NCI-H82 (cell line): ENCODE results near the gene PLAC8L1.

Experiments
- DNase-seq: peaks from one replicate; lab custom pipeline; 2025; lab: John Stamatoyannopoulos, UW

PLAC8L1 gene

DNA sequence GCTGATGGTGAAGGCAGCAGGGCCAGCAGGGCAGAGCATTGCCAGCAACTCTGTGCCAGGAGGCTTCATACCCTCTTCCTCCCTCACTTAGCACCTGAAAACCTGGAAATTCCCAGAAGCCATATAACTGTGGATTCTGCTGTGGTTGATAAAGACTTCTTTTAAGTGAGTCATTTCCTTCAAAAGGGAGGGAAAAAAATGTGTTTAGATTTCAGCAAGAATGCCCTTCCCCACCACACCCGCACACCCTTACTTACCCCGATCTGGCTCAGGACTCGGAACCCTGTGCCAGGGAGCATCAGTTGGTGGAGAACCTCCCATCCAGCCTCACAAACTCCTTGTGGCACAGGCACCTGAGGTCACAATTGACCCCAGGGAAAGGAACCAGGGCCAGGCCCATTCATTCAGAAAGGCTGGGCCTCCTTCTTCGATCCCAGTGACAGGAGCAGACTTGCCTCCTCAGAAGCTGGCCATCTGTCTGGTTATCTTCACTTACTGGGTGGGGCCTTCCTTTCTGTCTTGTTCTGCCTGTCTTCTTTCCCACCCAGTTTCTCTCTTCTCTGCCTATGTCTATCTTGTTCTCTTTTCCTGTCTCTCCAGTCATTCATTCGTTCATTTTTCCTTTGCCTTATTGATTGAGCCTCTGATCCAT is 62.6 kb downstream of the PLAC8L1 start:
- no peak for DNase-seq

DNA sequence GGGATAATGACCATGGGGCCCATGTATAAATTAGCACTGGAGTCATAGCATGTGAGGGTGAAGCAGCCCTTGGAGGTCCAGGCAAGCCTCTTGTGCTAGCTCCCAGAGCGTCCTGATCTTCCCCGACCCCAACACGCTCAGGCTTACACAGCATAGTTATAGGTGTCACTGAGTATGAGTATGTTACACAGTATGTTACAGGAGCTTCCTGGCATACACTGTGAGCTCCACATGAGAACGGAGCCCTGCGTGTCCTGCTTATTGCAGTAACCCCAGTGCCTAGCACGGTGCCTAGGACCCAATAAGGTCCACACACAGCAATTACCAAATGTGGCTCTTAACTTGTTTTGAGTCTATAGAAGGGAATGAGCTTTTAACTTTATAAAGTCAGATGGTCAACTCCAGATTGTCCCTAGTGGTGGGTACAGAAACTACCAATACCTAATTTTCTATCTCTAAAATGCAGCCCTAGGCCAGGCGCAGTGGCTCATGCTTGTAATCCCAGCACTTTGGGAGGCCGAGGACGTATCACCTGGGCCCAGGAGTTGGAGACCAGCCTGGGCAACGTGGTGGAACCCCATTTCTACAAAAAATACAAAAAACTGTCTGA is 64.1 kb downstream of the PLAC8L1 start:
- peak; percentile 18 for DNase-seq

DNA sequence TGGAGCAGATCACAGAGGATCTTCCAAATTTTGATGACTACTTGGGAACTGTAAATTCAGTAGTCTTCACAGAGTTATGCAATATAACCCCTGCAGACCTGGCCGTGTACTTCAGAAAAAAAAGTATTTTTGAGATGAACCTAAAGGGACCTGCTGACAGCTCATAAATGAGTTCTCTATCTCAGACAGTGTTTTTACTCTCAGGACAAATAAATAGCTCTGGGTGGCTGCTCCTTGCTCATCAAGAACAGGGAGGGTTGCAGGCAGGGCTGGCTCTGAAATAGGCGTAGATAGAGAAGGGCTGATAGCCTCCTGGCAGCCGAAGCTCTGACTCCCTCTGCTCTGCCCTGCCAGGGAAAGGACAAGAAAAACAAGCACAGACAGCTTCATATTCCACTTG is 64.8 kb downstream of the PLAC8L1 start:
- no peak for DNase-seq

DNA sequence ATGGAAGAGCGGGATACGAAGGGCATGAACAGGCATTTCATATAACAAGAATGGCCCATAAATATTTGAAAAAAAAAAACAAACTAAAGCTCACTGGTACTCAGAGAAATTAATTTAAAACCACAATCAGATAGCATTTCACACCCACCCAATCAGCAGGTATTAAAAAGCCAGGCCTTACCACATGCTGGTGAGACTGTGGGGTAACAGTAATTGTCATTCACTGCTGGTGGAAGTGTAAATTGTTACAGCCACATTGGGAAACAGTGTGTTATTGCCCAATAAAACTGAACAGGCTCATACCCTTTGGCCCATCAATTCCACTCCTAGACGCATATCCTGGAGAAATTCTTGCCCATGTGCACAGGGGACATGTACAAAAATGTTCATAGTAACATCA is 66.0 kb downstream of the PLAC8L1 start:
- no peak for DNase-seq

DNA sequence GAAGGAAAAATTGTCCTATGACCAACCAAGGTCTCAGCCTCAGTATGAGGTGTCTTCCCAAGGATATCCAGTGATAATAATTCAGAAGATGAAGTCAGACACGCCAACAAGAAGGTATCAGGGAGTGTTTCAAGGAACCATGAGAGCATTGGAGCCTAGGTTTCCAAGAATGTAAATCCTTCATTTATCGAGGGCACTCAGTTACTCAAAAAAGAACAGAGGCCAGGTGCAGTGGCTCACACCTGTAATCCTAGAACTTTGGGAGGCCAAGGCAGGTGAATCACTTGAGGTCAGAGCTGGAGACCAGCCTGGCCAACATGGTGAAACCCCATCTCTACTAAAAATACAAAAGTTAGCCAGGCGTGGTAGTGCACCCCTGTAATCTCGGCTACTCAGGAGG is 70.8 kb downstream of the PLAC8L1 start:
- no peak for DNase-seq
